ENCODE measurements around the gene BCKDHB.

BCKDHB gene

GRCh38 chr6:80357674-80358073 lies 251.2 kb downstream of the BCKDHB start:
- no peak overlapping the region for H3K4me3 ChIP-seq
- TF ChIP-seq CTCF (IDR thresholded peaks at IDR 0.05): no peak
- no peak for DNase-seq (ENCODE audit: low spot score)
- H3K27ac ChIP-seq: no peak overlapping the region

DNA sequence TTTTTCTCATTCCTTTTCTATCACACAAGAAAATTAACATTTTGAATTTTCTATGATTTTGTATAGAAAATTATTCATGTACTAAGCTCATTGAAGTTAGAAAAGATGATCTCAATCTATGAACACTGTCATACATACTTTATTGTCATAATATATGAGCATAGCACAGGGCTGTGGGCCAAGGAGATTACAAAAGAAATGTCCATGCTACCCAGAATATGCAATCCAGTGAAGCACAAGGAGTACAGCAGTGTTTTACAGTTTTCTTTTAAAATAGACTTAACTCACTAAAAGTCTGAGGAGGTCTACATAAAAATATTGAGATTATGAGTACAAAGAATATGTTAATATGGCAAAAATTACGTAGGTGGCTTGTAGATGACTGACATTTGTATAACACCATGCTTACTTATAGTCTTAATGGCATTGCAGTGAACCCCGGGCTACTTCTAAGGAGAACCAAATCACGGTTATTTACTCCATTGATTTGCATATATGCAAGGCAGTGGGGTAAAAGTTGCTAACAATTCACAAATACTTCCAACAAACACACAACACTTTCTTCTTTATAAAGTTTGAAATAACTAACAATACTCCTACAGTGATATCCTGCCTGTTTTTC lies 257.1 kb downstream of the BCKDHB start:
- no peak for TF ChIP-seq CTCF (IDR thresholded peaks at IDR 0.05)
- no peak overlapping the region for H3K27ac ChIP-seq
- DNase-seq (ENCODE audit: low spot score): no peak
- H3K4me3 ChIP-seq: no peak overlapping the region

DNA sequence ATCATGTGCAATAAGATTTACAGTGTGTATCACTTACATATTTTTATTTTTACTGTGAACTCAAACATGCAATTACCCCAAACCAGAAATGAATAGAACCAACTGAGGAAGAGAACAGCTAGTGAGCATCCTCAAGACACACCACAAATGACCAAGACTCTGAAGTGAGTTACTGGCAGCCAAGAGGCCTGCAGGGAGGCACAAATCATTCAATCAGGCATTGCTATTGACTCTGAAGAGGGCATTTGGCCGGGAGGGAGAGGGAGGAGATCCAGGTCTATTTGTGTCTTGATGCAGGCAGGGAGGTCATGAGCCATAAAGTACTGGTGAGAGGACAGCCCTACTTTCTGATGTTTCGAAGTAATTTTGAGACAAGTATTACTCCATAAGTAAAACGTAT lies 257.7 kb downstream of the BCKDHB start:
- no peak overlapping the region for H3K4me3 ChIP-seq
- H3K27ac ChIP-seq: no peak overlapping the region
- no peak for DNase-seq (ENCODE audit: low spot score)
- TF ChIP-seq CTCF (IDR thresholded peaks at IDR 0.05): no peak

DNA sequence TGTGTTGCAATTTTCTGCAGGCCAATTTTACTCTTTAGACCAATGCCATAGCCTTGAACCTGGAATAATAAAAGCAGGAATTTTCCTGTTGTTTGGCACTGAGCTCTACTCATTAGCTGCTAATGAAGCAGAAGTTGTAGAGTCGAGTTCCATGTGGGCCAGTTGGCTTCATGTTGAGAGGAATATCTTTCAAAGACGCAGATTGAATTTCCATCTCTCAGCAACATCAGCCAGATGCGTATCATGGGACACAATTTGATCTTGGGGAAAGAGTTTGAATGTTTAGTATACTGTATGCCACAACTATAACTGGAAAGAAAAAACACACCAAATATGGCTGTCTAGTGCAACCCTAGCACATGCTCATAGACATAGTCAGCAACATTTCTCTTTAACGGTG lies 259.6 kb downstream of the BCKDHB start:
- DNase-seq (ENCODE audit: low spot score): no peak
- TF ChIP-seq CTCF (IDR thresholded peaks at IDR 0.05): no peak
- H3K27ac ChIP-seq: no peak overlapping the region
- no peak overlapping the region for H3K4me3 ChIP-seq

DNA sequence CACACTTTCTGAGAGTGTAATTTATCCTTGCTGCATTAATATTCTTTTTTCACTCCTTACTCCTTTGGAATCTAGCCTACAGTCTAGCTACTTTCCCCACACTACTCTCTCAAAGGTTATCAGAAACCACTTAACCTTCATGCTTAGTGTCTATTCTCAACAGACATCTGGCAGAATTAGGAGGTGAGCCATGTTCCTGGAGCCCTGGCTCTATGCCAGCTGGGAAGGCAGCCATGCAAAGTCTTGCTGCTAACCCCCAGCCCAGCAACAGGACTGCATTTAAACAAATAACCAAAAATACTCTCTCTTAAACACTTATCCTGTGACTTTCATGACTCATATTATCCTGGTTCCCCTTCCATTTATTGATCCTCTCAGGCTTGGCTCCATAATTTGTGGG lies 260.2 kb downstream of the BCKDHB start:
- no peak overlapping the region for H3K4me3 ChIP-seq
- no peak overlapping the region for H3K27ac ChIP-seq
- no peak for TF ChIP-seq CTCF (IDR thresholded peaks at IDR 0.05)
- DNase-seq (ENCODE audit: low spot score): no peak

- Histone ChIP-seq H3K27ac (no peak overlapping the region), H3K4me3 (no peak overlapping the region)
- no peak for TF ChIP-seq CTCF (IDR thresholded peaks at IDR 0.05)
- DNase-seq (ENCODE audit: low spot score): no peak
These were observed 269.9 kb downstream of the BCKDHB start for GRCh38 chr6:80376411-80376810.

GRCh38 chr6:80380566-80380965 lies 274.1 kb downstream of the BCKDHB start:
- H3K4me3 ChIP-seq: no peak overlapping the region
- no peak for DNase-seq (ENCODE audit: low spot score)
- no peak overlapping the region for H3K27ac ChIP-seq
- TF ChIP-seq CTCF (IDR thresholded peaks at IDR 0.05): no peak

All from coronary artery (tissue), 2 donors.